ENCODE measurements around the gene PTH2.
"Not testable (repeated sequence)": the region's sequence is repeated elsewhere in the genome, so short reads cannot be mapped to it uniquely, and the experiment has no call there.

Gene PTH2

DNA sequence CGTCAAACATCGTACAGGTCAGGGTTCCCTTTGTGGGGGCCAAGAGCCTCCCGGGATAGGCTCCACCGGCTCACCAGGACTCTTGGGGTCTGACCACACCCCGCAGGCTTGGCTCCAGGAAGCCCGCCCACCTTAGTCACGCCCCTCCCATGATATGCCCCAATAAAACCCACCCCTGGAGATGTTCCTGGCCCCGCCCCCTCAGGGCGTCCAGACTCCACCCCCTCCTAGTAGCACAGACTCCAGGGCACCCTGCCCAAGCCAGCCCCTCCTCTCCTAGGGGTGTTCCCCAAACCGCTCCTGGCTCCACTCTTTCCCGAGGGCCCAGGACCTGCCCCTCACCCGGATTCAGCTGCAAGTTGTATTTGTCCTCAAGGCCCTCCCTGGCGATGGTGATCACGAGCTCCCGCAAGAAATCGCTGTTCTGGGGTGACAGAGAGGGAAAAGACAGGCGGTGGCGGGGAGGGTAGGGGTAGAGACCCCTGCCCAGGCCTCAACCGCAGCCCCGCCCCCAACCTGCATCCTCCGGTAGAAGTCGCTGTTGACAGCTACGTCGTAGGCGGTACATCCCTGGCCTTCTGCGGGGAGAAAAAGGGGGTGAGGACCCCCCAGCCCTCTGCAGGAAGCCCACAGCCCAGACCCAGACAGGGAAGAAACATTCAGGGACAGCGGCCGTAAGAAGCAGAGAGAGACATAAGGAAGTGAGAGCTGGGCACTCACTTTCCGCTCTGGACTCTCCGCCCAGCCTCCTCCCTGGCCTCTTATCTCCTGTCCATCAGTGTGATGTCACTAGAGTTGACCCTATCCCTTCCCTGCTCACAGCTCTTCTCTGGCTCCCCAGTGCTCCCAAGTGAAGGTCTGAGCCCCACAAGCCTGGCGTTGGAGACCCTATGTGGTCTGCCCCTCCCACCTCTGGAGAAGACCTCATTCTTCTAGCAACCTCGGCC lies 24.5 kb upstream of the PTH2 start:
- H3K4me3 ChIP-seq (ENCODE audit: low read length), result no peak overlapping the region
- H3K36me3 ChIP-seq (replicated peaks; ENCODE audit: low read depth, low read length), result peaks cover 33% of the 10 kb centered on the region
- H3K4me1 ChIP-seq (ENCODE audit: low read length), result peaks cover 10% of the 10 kb centered on the region
- H2AFZ ChIP-seq (ENCODE audit: low read depth, low read length), result no peak overlapping the region
- TF ChIP-seq, protein P1, sequence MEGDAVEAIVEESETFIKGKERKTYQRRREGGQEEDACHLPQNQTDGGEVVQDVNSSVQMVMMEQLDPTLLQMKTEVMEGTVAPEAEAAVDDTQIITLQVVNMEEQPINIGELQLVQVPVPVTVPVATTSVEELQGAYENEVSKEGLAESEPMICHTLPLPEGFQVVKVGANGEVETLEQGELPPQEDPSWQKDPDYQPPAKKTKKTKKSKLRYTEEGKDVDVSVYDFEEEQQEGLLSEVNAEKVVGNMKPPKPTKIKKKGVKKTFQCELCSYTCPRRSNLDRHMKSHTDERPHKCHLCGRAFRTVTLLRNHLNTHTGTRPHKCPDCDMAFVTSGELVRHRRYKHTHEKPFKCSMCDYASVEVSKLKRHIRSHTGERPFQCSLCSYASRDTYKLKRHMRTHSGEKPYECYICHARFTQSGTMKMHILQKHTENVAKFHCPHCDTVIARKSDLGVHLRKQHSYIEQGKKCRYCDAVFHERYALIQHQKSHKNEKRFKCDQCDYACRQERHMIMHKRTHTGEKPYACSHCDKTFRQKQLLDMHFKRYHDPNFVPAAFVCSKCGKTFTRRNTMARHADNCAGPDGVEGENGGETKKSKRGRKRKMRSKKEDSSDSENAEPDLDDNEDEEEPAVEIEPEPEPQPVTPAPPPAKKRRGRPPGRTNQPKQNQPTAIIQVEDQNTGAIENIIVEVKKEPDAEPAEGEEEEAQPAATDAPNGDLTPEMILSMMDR (IDR thresholded peaks at IDR 0.05; ENCODE audit: low read depth, low read length), result no peak
- TF ChIP-seq EZH2phosphoT487 (IDR thresholded peaks at IDR 0.05; ENCODE audit: low read depth), result no peak
- H4K20me1 ChIP-seq (ENCODE audit: insufficient read depth, low read length), result no peaks in the 10 kb centered on the region
- H3K4me2 ChIP-seq (ENCODE audit: low read length), result no peak overlapping the region
- H3K9me3 ChIP-seq (ENCODE audit: insufficient read depth, low read length), result no peaks in the 10 kb centered on the region
- H3K9ac ChIP-seq (ENCODE audit: low read length), result no peak overlapping the region
- H3K79me2 ChIP-seq (ENCODE audit: low read length), result peaks cover 18% of the 10 kb centered on the region
- no peak overlapping the region for H3K27ac ChIP-seq (ENCODE audit: low read length)
- H3K27me3 ChIP-seq (ENCODE audit: low read depth, low read length), result no peaks in the 10 kb centered on the region

DNA sequence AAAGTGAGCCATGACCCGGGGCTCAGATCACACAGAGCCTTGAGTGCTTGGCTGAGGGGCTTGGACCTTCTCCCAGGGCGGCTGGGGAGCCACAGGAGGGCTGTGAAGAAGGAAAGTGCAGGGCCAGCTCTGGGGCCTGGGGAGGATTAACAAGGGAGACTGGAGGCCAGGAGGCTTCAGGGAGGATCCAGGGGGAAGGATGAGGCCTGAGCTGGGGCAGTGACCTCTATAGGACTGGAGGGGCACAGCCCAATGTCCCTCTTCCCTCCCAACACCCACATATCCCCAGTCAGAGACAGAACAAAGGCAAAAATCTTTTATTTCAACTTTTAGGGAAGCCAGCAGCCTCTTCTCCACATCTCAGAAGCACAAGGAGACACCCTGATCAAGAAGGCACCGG lies 22.8 kb upstream of the PTH2 start:
- Histone ChIP-seq H3K4me1 (ENCODE audit: low read length) (peaks cover 9% of the 10 kb centered on the region), H2AFZ (ENCODE audit: low read depth, low read length) (no peak overlapping the region), H3K79me2 (ENCODE audit: low read length) (peaks cover 12% of the 10 kb centered on the region)

DNA sequence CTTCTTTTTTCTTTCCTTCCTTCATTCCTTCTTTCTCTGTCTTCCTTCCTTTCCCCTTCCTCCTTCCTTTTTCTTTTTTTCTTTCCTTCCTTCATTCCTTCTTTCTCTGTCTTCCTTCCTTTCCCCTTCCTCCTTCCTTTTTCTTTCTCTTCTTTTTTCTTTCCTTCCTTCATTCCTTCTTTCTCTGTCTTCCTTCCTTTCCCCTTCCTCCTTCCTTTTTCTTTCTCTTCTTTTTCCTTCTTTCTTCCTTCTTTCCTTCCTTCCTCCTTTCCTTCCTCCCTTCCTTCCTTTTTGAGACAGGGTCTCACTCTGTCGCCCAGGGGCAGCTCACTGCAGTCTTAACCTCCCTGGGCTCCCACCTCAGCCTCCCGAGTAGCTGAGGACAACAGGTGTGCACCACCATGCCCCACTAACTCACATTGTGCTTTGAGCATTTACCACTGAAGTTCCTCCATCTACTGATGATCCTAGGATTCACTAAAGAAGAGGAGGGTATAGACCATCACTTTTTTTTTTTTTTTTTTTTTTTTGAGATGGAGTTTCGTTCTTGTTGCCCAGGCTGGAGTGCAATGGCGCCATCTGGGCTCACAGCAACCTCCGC lies 21.0 kb upstream of the PTH2 start:
- Histone ChIP-seq H3K27me3 (ENCODE audit: low read depth, low read length) (peaks cover 24% of the 10 kb centered on the region), H3K4me3 (ENCODE audit: low read length) (peak overlapping the region; percentile 43), H3K4me2 (ENCODE audit: low read length) (peak overlapping the region; percentile 38; the same call in 1 of the 2 replicates), H3K36me3 (replicated peaks; ENCODE audit: low read depth, low read length) (peaks cover 26% of the 10 kb centered on the region)
- H3K4me1 ChIP-seq (ENCODE audit: low read length); H2AFZ ChIP-seq (ENCODE audit: low read depth, low read length); H3K27ac ChIP-seq (ENCODE audit: low read length); H4K20me1 ChIP-seq (ENCODE audit: insufficient read depth, low read length); H3K9ac ChIP-seq (ENCODE audit: low read length); H3K79me2 ChIP-seq (ENCODE audit: low read length); H3K9me3 ChIP-seq (ENCODE audit: insufficient read depth, low read length): not testable (repeated sequence)

More for the DNA sequence above, 22.8 kb upstream of the PTH2 start:
- TF ChIP-seq, protein P1 (IDR thresholded peaks at IDR 0.05; ENCODE audit: low read depth, low read length), result no peak
- no peak for TF ChIP-seq EZH2phosphoT487 (IDR thresholded peaks at IDR 0.05; ENCODE audit: low read depth)
- Histone ChIP-seq H3K9ac (ENCODE audit: low read length) (no peak overlapping the region), H3K36me3 (replicated peaks; ENCODE audit: low read depth, low read length) (peaks cover 33% of the 10 kb centered on the region), H4K20me1 (ENCODE audit: insufficient read depth, low read length) (no peaks in the 10 kb centered on the region), H3K27me3 (ENCODE audit: low read depth, low read length) (peaks cover 10% of the 10 kb centered on the region), H3K9me3 (ENCODE audit: insufficient read depth, low read length) (no peaks in the 10 kb centered on the region), H3K4me2 (ENCODE audit: low read length) (no peak overlapping the region), H3K4me3 (ENCODE audit: low read length) (no peak overlapping the region), H3K27ac (ENCODE audit: low read length) (no peak overlapping the region)

DNA sequence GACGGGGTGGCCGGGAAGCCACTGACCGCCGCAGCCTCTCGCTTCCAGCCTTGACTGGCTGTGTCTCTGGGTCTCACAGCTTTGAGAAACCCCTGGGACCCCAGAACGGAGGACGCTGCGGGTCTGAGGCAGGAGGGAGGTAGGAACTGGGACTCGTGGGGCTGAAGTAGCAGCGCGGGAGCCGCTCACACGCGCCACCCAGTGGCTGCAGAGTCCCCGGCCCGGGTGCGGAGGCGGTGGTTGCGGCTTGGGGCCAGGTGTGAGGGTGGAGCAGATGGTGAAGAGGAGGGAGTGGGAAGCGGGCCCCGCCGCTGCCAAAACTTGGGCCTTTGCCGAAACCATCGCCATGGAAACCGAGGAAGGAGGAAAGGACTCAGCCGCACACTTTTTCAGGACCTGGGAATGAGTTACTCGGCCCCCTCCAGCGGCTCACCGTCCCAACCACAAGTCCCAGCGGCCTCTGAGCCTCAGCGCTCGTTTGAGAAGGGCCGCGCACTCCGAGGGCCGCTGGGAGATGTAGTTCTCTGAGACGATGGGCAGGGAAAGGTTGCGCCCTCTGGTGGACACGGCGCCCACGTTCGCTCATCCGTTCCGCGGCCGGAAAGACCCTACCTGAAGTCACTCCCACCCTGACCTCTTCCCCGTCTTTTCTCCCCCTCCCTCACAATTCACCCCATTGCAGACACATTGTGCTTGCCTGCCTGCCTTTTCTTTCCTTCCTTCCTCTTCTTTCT lies 20.3 kb upstream of the PTH2 start:
- TF ChIP-seq, protein P1 (IDR thresholded peaks at IDR 0.05; ENCODE audit: low read depth, low read length), result peak; percentile 89
- no peak for TF ChIP-seq EZH2phosphoT487 (IDR thresholded peaks at IDR 0.05; ENCODE audit: low read depth)
- Histone ChIP-seq H3K4me3 (ENCODE audit: low read length) (peak overlapping the region; percentile 82), H4K20me1 (ENCODE audit: insufficient read depth, low read length) (no peaks in the 10 kb centered on the region), H3K27me3 (ENCODE audit: low read depth, low read length) (peaks cover 31% of the 10 kb centered on the region), H3K27ac (ENCODE audit: low read length) (0 out of 2 replicates have a peak overlapping the region, but pooled peaks have one; percentile 7), H3K36me3 (replicated peaks; ENCODE audit: low read depth, low read length) (peaks cover 22% of the 10 kb centered on the region), H2AFZ (ENCODE audit: low read depth, low read length) (peak overlapping the region; percentile 87), H3K4me2 (ENCODE audit: low read length) (peak overlapping the region; percentile 74), H3K4me1 (ENCODE audit: low read length) (peaks cover 4% of the 10 kb centered on the region; the same call in 1 of the 2 replicates), H3K9ac (ENCODE audit: low read length) (peak overlapping the region; percentile 66), H3K9me3 (ENCODE audit: insufficient read depth, low read length) (no peaks in the 10 kb centered on the region), H3K79me2 (ENCODE audit: low read length) (no peaks in the 10 kb centered on the region)
